CD4-positive, CD25-positive, alpha-beta regulatory T cell (primary cell): ENCODE data around the gene FZD10. TPM values are rescaled to one million over a fixed set of nuclear protein-coding genes. Genes with fewer than 3 reads are reported as not detected.

ENCODE experiments used
- ATAC-seq, 2 donors: fragments of 150-1000 bp; cut with Tn5 transposase; one replicate each; pipeline ENCODE4 v1.10.0; 2021; ENCODE audit warnings: low read depth in 2 of 2, moderate number of reproducible peaks in 2 of 2, moderate library complexity in 1 of 2
- DNase-seq, 3 donors: peaks; one replicate each; pipeline versions ENCODE4 v3.0.0 to v3.0.0-alpha.2; 2012 to 2022; ENCODE audit warnings: mixed read lengths in 1 of 3
- H3K27ac ChIP-seq: one replicate; pipeline ENCODE4 v1.7.0; 2013; ENCODE audit warnings: mild to moderate bottlenecking, low read length; ENCODE audit not compliant: insufficient read depth, poor library complexity, severe bottlenecking
- H3K27me3 ChIP-seq: one replicate; pipeline ENCODE4 v1.7.0; 2013; ENCODE audit warnings: low read length; ENCODE audit not compliant: control insufficient read depth, insufficient read depth
- H3K36me3 ChIP-seq: one replicate; pipeline ENCODE4 v1.7.0; 2013; ENCODE audit warnings: mild to moderate bottlenecking, low read length, moderate library complexity; ENCODE audit not compliant: control insufficient read depth, insufficient read depth
- H3K4me1 ChIP-seq: 2 replicates; pipeline ENCODE4 v1.7.0; 2013; ENCODE audit warnings: mild to moderate bottlenecking, low read length; ENCODE audit not compliant: insufficient read depth, control insufficient read depth, poor library complexity, severe bottlenecking
- H3K4me3 ChIP-seq: one replicate; pipeline ENCODE4 v1.7.0; 2013; ENCODE audit warnings: low read depth, mild to moderate bottlenecking, low read length, moderate library complexity
- H3K9me3 ChIP-seq, 2 experiments: 1 replicate in 1 of 2; 2 replicates in 1 of 2; pipeline ENCODE4 v1.7.0; 2013; ENCODE audit warnings: low read length in 2 of 2, mild to moderate bottlenecking in 1 of 2, moderate library complexity in 1 of 2; ENCODE audit not compliant: control insufficient read depth in 2 of 2
- H3K27ac Mint-ChIP-seq, 3 donors: one replicate each; pipeline ENCODE4 v1.8.0; 2020 to 2022; ENCODE audit warnings: mild to moderate bottlenecking in 3 of 3, mixed read lengths in 3 of 3, moderate library complexity in 2 of 3
- H3K27me3 Mint-ChIP-seq: one replicate; pipeline ENCODE4 v1.8.0; 2022; ENCODE audit warnings: mild to moderate bottlenecking, mixed read lengths
- H3K36me3 Mint-ChIP-seq: one replicate; pipeline ENCODE4 v1.8.0; 2020; ENCODE audit warnings: mixed read lengths
- H3K4me1 Mint-ChIP-seq, 4 donors: one replicate each; pipeline ENCODE4 v1.8.0; 2020 to 2022; ENCODE audit warnings: mixed read lengths in 4 of 4, mild to moderate bottlenecking in 1 of 4
- H3K4me3 Mint-ChIP-seq, 4 donors: one replicate each; pipeline ENCODE4 v1.8.0; 2020 to 2022; ENCODE audit warnings: mild to moderate bottlenecking in 4 of 4, mixed read lengths in 4 of 4, moderate library complexity in 3 of 4
- H3K9me3 Mint-ChIP-seq, 7 donors: one replicate each; pipeline ENCODE4 v1.8.0; 2020 to 2022; ENCODE audit warnings: mixed read lengths in 7 of 7, mild to moderate bottlenecking in 3 of 7, moderate library complexity in 2 of 7
- polyA plus RNA-seq, 4 donors: library from polyadenylated mRNA; unstranded; fragments of 300-500 nt; fragmentation: Illumina TruSeq; gene quantifications; one replicate each; pipeline ENCODE4 v1.2.3, GENCODE V29; 2021
- total RNA-seq: library from RNA; stranded (reverse); gene quantifications from one replicate; pipeline ENCODE4 v1.2.3, GENCODE V29; 2022

FZD10 gene
- total and polyA plus RNA-seq, 5 donors from 2014 or later = not detected

DNA sequence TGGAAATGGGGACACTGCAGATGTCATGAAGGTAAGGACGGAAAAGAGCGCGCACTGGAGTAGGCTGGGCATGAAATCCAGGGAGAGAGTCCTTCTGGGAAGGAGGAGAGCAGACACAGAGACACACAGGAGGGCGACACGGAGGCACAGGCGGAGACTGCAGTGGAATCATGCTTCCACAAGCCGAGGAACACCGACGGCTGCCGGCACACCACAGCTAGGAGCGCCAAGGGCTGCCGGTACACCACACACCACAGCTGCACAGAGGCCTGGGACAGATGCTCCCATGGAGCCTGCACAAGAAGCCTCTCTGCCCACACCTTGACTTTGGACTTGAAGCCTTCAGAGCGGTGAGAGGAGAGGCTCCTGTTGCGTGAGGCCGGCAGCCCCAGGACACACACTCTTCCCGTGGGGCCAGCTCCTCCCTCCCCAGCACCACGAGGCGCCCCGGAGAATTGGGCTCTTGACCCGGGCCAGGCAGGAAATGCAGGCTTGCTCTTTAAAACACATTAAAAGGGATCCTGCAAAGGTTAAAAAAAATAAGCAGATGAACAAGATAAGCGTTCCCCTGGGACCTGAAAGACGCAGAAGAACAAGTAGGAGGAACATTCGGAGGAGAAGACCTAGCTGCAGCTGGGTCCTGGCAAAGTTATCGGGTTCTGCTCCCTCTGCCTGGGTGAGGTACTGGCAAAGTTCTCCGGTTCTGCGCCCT lies 28.3 kb upstream of the FZD10 start:
- H3K9me3 Mint-ChIP-seq = peaks cover 0 to 9% (median 5%) of the 10 kb centered on the region in 7 donors
- H3K4me1 ChIP-seq = no peaks in the 10 kb centered on the region
- H3K27me3 Mint-ChIP-seq = no peaks in the 10 kb centered on the region
- peaks cover 0 to 5% of the 10 kb centered on the region in 2 experiments for H3K9me3 ChIP-seq
- H3K4me3 ChIP-seq = no peak overlapping the region
- no peaks in the 10 kb centered on the region for H3K36me3 Mint-ChIP-seq
- no peak for ATAC-seq
- no peaks in the 10 kb centered on the region for H3K27me3 ChIP-seq
- H3K4me3 Mint-ChIP-seq = no peak overlapping the region
- no peak for DNase-seq
- H3K27ac Mint-ChIP-seq = peak overlapping the region in 1 of 3 donors; percentile 29
- H3K27ac ChIP-seq = no peak overlapping the region
- H3K4me1 Mint-ChIP-seq = no peaks in the 10 kb centered on the region
- no peaks in the 10 kb centered on the region for H3K36me3 ChIP-seq

DNA sequence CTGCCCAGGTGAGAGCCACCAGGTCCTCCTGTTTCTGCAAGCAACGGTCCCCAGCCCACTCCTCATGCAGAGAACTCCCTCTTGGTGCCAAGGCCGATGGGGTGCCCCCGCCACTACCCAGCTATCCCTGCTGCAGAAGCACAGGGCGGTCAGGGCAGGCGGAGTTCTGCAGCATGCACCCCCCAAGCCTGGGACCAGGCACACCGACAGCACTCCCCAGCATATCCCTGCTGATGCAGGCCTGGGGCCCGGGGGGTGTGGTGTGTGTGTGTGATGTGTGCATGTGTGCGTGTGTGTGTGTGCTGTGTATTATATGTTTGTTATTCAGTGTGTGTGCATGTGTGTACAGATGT lies 27.7 kb upstream of the FZD10 start:
- Mint-ChIP-seq H3K4me1 (no peaks in the 10 kb centered on the region), H3K36me3 (no peaks in the 10 kb centered on the region), H3K9me3 (peaks cover 0 to 9% (median 5%) of the 10 kb centered on the region in 7 donors), H3K4me3 (no peak overlapping the region), H3K27me3 (no peaks in the 10 kb centered on the region), H3K27ac (no peak overlapping the region)
- ATAC-seq = no peak
- no peaks in the 10 kb centered on the region for H3K4me1 ChIP-seq
- peaks cover 0 to 5% of the 10 kb centered on the region in 2 experiments for H3K9me3 ChIP-seq
- H3K36me3 ChIP-seq = no peaks in the 10 kb centered on the region
- H3K4me3 ChIP-seq = no peak overlapping the region
- H3K27me3 ChIP-seq = no peaks in the 10 kb centered on the region
- DNase-seq = no peak
- H3K27ac ChIP-seq = no peak overlapping the region

DNA sequence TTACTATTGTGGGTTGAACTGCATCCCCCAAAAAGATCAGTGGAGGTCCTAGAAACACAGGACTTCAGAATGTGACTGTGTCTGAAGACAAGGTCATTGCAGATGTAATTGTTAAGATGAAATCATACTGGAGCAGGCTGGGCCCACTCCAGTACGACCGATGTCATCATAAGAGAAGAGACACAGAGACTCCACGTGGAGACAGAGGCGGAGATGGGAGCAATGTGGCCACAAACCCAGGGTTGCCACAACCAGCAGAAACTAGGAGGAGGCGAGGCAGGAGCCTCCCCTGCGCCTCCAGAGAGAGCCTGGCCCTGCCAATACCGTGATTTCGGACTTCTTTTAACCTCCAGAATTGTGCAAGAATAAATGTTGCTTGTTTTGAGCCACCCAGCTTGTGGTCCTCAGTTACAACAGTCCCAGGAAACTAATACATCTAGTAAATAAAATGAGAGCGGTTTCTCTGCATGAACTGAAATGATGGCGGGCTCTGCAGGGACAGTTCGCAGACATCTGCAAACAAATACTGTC lies 25.7 kb upstream of the FZD10 start:
- H3K36me3 Mint-ChIP-seq = no peaks in the 10 kb centered on the region
- H3K9me3 Mint-ChIP-seq = peaks cover 0 to 10% (median 3%) of the 10 kb centered on the region in 7 donors
- no peak overlapping the region for H3K27ac Mint-ChIP-seq
- H3K4me3 Mint-ChIP-seq = no peak overlapping the region
- Histone ChIP-seq H3K27me3 (no peaks in the 10 kb centered on the region), H3K27ac (no peak overlapping the region), H3K9me3 (no peaks in the 10 kb centered on the region), H3K36me3 (no peaks in the 10 kb centered on the region), H3K4me3 (no peak overlapping the region), H3K4me1 (no peaks in the 10 kb centered on the region)
- DNase-seq = no peak
- H3K27me3 Mint-ChIP-seq = no peaks in the 10 kb centered on the region
- H3K4me1 Mint-ChIP-seq = no peaks in the 10 kb centered on the region
- no peak for ATAC-seq

DNA sequence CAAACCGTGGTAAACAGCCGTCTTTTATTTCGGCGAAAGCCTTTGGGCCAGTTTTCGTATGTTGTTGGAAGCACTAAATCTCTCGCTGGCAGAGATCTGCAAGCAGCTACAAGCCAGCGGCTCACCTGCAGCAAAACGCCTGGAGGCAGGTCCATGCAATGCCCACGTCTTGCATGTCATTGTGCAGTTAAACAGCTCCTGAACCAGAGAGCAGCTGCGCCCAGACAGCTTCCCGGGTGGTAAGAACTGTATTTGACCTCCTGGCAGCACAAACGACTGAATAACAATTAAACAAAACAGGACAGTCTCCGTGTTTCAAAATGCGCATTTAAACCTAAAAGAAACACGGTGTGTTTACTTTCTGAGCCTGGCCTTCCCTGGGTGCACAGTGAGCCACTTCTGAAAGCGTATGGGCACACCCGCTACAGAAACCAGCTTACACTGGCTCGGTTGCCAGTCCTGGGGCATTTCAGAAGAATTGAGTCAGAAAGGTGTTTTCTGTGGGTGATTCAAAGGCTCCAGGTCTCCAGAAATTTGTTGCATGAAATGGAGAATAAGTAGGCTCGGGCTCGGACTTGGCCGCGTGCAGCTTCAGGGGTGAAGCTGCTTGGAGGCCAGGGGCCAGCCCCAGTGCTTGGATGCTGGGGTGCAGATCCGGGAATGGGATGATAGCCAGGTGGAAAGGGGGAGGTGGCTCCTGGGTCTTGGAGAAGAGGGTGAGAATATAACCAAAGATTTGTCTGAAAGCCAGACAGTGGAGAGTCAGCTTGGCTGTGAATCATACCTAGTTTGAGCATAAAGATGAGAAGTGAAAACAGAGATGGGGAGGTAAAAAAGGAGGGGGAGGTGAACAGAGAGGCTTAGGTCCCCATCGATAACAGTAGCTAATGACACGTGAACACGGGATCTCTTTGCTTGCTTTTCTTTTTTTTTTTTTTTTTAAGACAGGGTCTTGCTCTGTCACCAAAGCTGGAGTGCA lies 24.9 kb upstream of the FZD10 start:
- Histone ChIP-seq H3K36me3 (no peaks in the 10 kb centered on the region), H3K9me3 (no peaks in the 10 kb centered on the region), H3K4me3 (no peak overlapping the region), H3K4me1 (no peaks in the 10 kb centered on the region), H3K27me3 (no peaks in the 10 kb centered on the region), H3K27ac (no peak overlapping the region)
- ATAC-seq = no peak
- Mint-ChIP-seq H3K27me3 (no peaks in the 10 kb centered on the region), H3K9me3 (peaks cover 0 to 10% (median 3%) of the 10 kb centered on the region in 7 donors), H3K36me3 (no peaks in the 10 kb centered on the region), H3K4me1 (no peaks in the 10 kb centered on the region), H3K27ac (no peak overlapping the region), H3K4me3 (no peak overlapping the region)
- DNase-seq = no peak

DNA sequence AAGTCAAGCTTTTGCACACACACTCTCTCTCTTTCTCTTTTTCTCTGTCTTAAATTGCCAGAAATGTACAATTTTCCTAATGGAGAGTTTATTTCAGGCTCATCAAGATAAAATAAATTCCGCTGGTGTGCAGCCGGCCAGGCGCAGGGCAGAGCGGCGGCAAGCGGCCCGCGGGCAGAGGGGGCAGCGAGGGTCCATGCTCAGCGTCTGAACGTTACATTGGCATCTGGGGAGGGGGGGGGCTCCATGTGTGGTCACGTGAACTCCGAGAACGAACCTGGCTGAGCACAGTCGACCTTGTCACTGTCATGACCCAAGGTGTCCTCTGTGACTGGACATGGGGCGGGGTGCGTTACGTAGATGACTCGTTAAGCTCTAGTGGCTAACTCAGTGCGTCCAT lies 23.8 kb upstream of the FZD10 start:
- ATAC-seq (no peak), DNase-seq (no peak)
- Mint-ChIP-seq H3K4me3 (no peak overlapping the region), H3K27me3 (no peaks in the 10 kb centered on the region), H3K27ac (no peak overlapping the region), H3K4me1 (no peaks in the 10 kb centered on the region), H3K9me3 (peaks cover 0 to 12% (median 3%) of the 10 kb centered on the region in 7 donors), H3K36me3 (no peaks in the 10 kb centered on the region)
- Histone ChIP-seq H3K36me3 (no peaks in the 10 kb centered on the region), H3K9me3 (no peaks in the 10 kb centered on the region), H3K4me3 (no peak overlapping the region), H3K27ac (no peak overlapping the region), H3K4me1 (no peaks in the 10 kb centered on the region), H3K27me3 (no peaks in the 10 kb centered on the region)

DNA sequence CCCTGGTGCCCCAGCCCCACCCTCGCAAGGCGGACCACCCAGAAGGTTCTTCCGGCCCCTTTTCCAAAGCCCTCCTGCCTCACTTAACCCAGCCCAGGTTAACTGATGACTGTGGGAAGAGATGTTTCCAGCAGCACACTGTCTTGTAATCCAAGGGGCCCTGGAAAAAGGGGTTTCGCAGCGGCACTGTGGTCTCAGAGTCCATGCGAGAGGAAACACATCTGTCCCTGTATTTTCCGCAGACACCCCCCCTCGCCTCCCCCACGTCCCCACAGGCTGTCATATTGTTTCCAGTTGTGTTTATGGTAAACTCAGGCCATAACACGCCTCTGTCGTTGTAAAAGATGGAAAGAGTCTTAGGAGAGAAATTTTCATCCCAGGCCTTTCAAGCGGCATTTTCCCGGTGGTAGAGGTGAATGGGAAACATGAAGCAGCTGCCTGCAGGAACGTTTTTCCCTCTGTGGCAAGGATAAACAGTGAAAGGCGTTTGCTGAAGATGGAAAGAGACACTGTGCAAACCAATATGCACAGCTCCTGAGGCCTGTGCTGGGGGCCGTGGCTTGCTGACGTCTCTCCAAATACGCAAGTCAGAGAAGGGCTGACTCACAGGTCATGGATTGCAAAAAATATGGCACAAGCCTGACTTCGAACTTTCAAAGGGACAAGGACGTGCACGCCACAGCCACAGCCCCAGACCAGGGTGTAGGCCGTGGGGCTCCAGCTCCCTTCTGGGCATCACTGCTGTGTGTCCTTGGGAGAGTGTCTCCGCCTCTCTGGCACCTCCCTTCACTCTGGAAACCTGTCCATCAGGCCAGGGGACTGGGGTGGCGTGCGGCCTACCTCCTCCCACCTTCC lies 22.5 kb upstream of the FZD10 start:
- H3K4me3 Mint-ChIP-seq = no peak overlapping the region
- Histone ChIP-seq H3K4me1 (no peaks in the 10 kb centered on the region), H3K36me3 (no peaks in the 10 kb centered on the region), H3K4me3 (no peak overlapping the region), H3K9me3 (no peaks in the 10 kb centered on the region), H3K27ac (no peak overlapping the region), H3K27me3 (no peaks in the 10 kb centered on the region)
- no peak overlapping the region for H3K27ac Mint-ChIP-seq
- H3K4me1 Mint-ChIP-seq = no peaks in the 10 kb centered on the region
- ATAC-seq (no peak), DNase-seq (no peak)
- peaks cover 0 to 12% (median 1%) of the 10 kb centered on the region in 7 donors for H3K9me3 Mint-ChIP-seq
- H3K27me3 Mint-ChIP-seq = peaks cover 4% of the 10 kb centered on the region
- no peaks in the 10 kb centered on the region for H3K36me3 Mint-ChIP-seq

DNA sequence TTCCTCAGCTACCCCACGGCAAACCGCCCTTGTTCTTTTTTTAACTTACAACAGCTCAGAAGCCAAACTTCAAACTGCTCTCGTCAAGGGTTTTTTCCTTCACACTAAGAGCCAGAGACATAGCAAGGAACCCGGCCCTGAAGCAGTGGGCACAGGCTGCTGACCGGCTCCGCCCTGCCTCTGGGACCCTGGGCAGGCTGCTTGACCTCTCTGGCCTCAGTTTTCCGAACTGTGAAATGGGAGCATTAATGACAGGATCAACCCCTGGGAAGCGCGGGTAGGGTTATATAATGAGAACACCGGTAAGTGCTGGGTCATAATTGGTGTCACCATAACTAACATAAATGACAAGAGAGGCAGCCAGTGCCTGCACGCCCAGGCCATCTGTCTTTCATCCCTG lies 21.2 kb upstream of the FZD10 start:
- H3K4me3 ChIP-seq = no peak overlapping the region
- peaks cover 4% of the 10 kb centered on the region for H3K27me3 Mint-ChIP-seq
- H3K4me1 Mint-ChIP-seq = no peaks in the 10 kb centered on the region
- DNase-seq (no peak), ATAC-seq (no peak)
- peaks cover 0 to 8% (median 0%) of the 10 kb centered on the region in 7 donors for H3K9me3 Mint-ChIP-seq
- no peak overlapping the region for H3K27ac ChIP-seq
- no peaks in the 10 kb centered on the region for H3K36me3 ChIP-seq
- H3K27ac Mint-ChIP-seq = no peak overlapping the region
- no peaks in the 10 kb centered on the region for H3K9me3 ChIP-seq
- H3K4me3 Mint-ChIP-seq = no peak overlapping the region
- H3K27me3 ChIP-seq = no peaks in the 10 kb centered on the region
- H3K4me1 ChIP-seq = no peaks in the 10 kb centered on the region
- no peaks in the 10 kb centered on the region for H3K36me3 Mint-ChIP-seq
